ENCODE measurements around the gene PPP2R2B. TPM values are rescaled to one million over a fixed set of nuclear protein-coding genes. Genes with fewer than 3 reads are reported as not detected.

PPP2R2B gene
- total and polyA plus RNA-seq, 2 of the 4 experiments (the other 2 are of a cell fraction): not detected

GRCh38 chr5:146652547-146652946 lies 226.0 kb downstream of the PPP2R2B start:
- ChIA-PET CTCF (no interaction called here), POLR2A (ENCODE audit: unreplicated experiment) (no interaction called here)
- in situ Hi-C loops (cut with MboI; ENCODE audit: low sequenced_read_pairs): no loop called here
- no peak overlapping the region for H2AK9ac ChIP-seq (replicated peaks; ENCODE audit: low read depth, low read length, poor library complexity)
- no peak overlapping the region for H4K8ac ChIP-seq (ENCODE audit: low read depth in 2 of 2, low read length in 2 of 2)
- BruUV-seq (replicated peaks): no TSS peak
- H4K91ac ChIP-seq (ENCODE audit: insufficient read depth, low read depth, low read length): no peak overlapping the region
- H3K4me1 ChIP-seq (ENCODE audit: control insufficient read depth, insufficient read depth, low read length): no peaks in the 10 kb centered on the region
- H3K79me1 ChIP-seq (ENCODE audit: low read depth in 1 of 2, low read length in 2 of 2): no peaks in the 10 kb centered on the region
- H4K5ac ChIP-seq (ENCODE audit: low read depth, low read length): no peak overlapping the region
- intact Hi-C loops (cut with micrococcal nuclease): no loop called here
- H2BK15ac ChIP-seq (ENCODE audit: low read depth, low read length): no peak overlapping the region
- no peak overlapping the region for H3K14ac ChIP-seq (replicated peaks; ENCODE audit: low read depth, low read length)
- H3K36me3 ChIP-seq (ENCODE audit: control insufficient read depth, insufficient read depth, low read length): no peaks in the 10 kb centered on the region
- H2BK120ac ChIP-seq (ENCODE audit: low read depth, low read length): no peak overlapping the region
- ATAC-seq (ENCODE audit: low read depth): no peak
- no peak overlapping the region for H2BK5ac ChIP-seq (ENCODE audit: low read depth, low read length, poor library complexity, severe bottlenecking)
- H3K27ac ChIP-seq (ENCODE audit: insufficient read depth, low read length): no peak overlapping the region
- no peaks in the 10 kb centered on the region for H3K27me3 ChIP-seq (ENCODE audit: control insufficient read depth, insufficient read depth, low read length)
- dilution Hi-C loops (cut with HindIII; ENCODE audit: low sequenced_read_pairs, unreplicated experiment): no loop called here
- H3K4me2 ChIP-seq (ENCODE audit: low read depth, low read length): no peak overlapping the region
- H3K18ac ChIP-seq (ENCODE audit: low read depth, low read length): no peak overlapping the region
- peaks cover 4% of the 10 kb centered on the region for H3K9me3 ChIP-seq (ENCODE audit: control insufficient read depth, insufficient read depth, low read length)
- H3K4ac ChIP-seq (ENCODE audit: low read depth, low read length): no peak overlapping the region
- no peak overlapping the region for H3K9ac ChIP-seq (ENCODE audit: low read depth, low read length)
- no CpG with 5 or more reads among the region's 1 CpG for WGBS, 2 experiments (ENCODE audit: extremely low coverage in 2 of 2, insufficient read length in 1 of 2)
- H3K9me1 ChIP-seq (ENCODE audit: insufficient read depth, low read length): no peaks in the 10 kb centered on the region
- no peaks in the 10 kb centered on the region for H4K20me1 ChIP-seq (ENCODE audit: insufficient read depth, low read length)
- H3K4me3 ChIP-seq (ENCODE audit: insufficient read depth, low read depth, low read length): no peak overlapping the region
- no peak overlapping the region for H2BK20ac ChIP-seq (ENCODE audit: low read depth, low read length)
- H3K23ac ChIP-seq (ENCODE audit: low read depth, low read length): no peak overlapping the region
- H2AFZ ChIP-seq (replicated peaks; ENCODE audit: low read length, poor library complexity): no peak overlapping the region
- H2AK5ac ChIP-seq (ENCODE audit: low read depth, low read length): no peak overlapping the region
- no peak overlapping the region for H3K56ac ChIP-seq (ENCODE audit: extremely low read depth, insufficient read depth, low read length)
- TF ChIP-seq ELK1 (IDR thresholded peaks at IDR 0.05; ENCODE audit: borderline replicate concordance, low read depth, low read length) (no peak), CEBPB (IDR thresholded peaks at IDR 0.05; ENCODE audit: low read depth, low read length) (no peak), MAZ (IDR thresholded peaks at IDR 0.05; ENCODE audit: borderline replicate concordance, low read depth, low read length) (no peak), FOS (IDR thresholded peaks at IDR 0.05; ENCODE audit: low read depth, low read length) (no peak), CTCF (conservative IDR thresholded peaks at IDR 0.05; ENCODE audit: low read depth, low read length) (no peak), NFE2L2 (IDR thresholded peaks at IDR 0.05; ENCODE audit: low read depth, low read length) (no peak), SMC3 (IDR thresholded peaks at IDR 0.05; ENCODE audit: low read depth, low read length) (no peak), CHD1 (IDR thresholded peaks at IDR 0.05; ENCODE audit: low read depth, low read length) (no peak), RCOR1 (IDR thresholded peaks at IDR 0.05; ENCODE audit: insufficient replicate concordance, low read length) (no peak), USF2 (IDR thresholded peaks at IDR 0.05; ENCODE audit: low read depth, low read length) (no peak)
- DNase-seq: no peak
